NCI-H2196 treated with DMSO at 0.1 percent for 48 hours (cell line): ENCODE measurements around the gene HNRNPUL2.
"Not testable (repeated sequence)": the region's sequence is repeated elsewhere in the genome, so short reads cannot be mapped to it uniquely, and the experiment has no call there.

ENCODE experiments used
- DNase-seq: peaks from one replicate; lab custom pipeline; 2025; ENCODE audit not compliant: unreplicated experiment; lab: John Stamatoyannopoulos, UW

Gene HNRNPUL2

GRCh38 chr11:62727165-62727871 is at the start of gene HNRNPUL2:
Gene HNRNPUL2, minus strand, starts transcription at chr11:62727457. Its CDS starts 301 bp downstream, at chr11:62727156.
- DNase-seq: peak; percentile 98

- no peak for DNase-seq
These were observed 48.4 kb upstream of the HNRNPUL2 start for GRCh38 chr11:62775646-62776045.

GRCh38 chr11:62774407-62774806 is 47.1 kb upstream of the HNRNPUL2 start:
- no peak for DNase-seq

- DNase-seq: peak; percentile 93
These were observed 44.1 kb upstream of the HNRNPUL2 start, which contains the start of gene TAF6L for GRCh38 chr11:62771144-62772021. Gene TAF6L, plus strand, starts transcription at chr11:62771396. Its CDS starts 4,388 bp downstream, at chr11:62775784.

GRCh38 chr11:62770778-62771143 is 43.5 kb upstream of the HNRNPUL2 start:
- DNase-seq: no peak

- DNase-seq: not testable (repeated sequence)
These were observed 33.6 kb upstream of the HNRNPUL2 start for GRCh38 chr11:62760867-62761227.

- no peak for DNase-seq
These were observed 30.9 kb upstream of the HNRNPUL2 start for GRCh38 chr11:62757846-62758788.

- no peak for DNase-seq
These were observed 27.9 kb upstream of the HNRNPUL2 start for GRCh38 chr11:62755086-62755615.

- DNase-seq: peak; percentile 99
These were observed 26.7 kb upstream of the HNRNPUL2 start, which contains the start of gene ZBTB3 for GRCh38 chr11:62753736-62754603. Gene ZBTB3, minus strand, starts transcription at chr11:62754160. Its CDS starts 496 bp downstream, at chr11:62753664.

GRCh38 chr11:62752994-62753735 is 25.9 kb upstream of the HNRNPUL2 start:
- no peak for DNase-seq

- no peak for DNase-seq
These were observed 25.0 kb upstream of the HNRNPUL2 start for GRCh38 chr11:62752177-62752785.

- not testable (repeated sequence) for DNase-seq
These were observed 22.7 kb upstream of the HNRNPUL2 start for GRCh38 chr11:62749931-62750330.

- DNase-seq: no peak
These were observed 20.4 kb upstream of the HNRNPUL2 start for GRCh38 chr11:62747475-62748160.

- DNase-seq: no peak
These were observed 9.9 kb upstream of the HNRNPUL2 start for GRCh38 chr11:62737196-62737595.

GRCh38 chr11:62732830-62733229 is 5.6 kb upstream of the HNRNPUL2 start:
- no peak for DNase-seq

- DNase-seq: not testable (repeated sequence)
These were observed 2.8 kb upstream of the HNRNPUL2 start for GRCh38 chr11:62730076-62730475.

GRCh38 chr11:62728171-62728988 is 1.1 kb upstream of the HNRNPUL2 start, which contains the start of gene TTC9C:
Gene TTC9C, plus strand, starts transcription at chr11:62728486. Its CDS starts 363 bp downstream, at chr11:62728849.
- peak; percentile 70 for DNase-seq
